GM23248 (cell line): ENCODE data around the gene CHGA. TPM values are rescaled to one million over a fixed set of nuclear protein-coding genes. Genes with fewer than 3 reads are reported as not detected.

ENCODE experiments used
- DNase-seq: peaks from one replicate; pipeline ENCODE4 v3.0.0-alpha.2; 2015
- H2AFZ ChIP-seq: fragments of 200-600 bp; sonication (generic); 2 replicates; pipeline ENCODE4 v1.6.1; 2016; ENCODE audit warnings: antibody characterized with exemption
- H3F3A ChIP-seq: fragments of 200-600 bp; sonication (generic); 2 replicates; pipeline ENCODE4 v1.6.1; 2016; ENCODE audit warnings: mild to moderate bottlenecking, antibody characterized with exemption, mixed run types; ENCODE audit not compliant: insufficient read depth
- H3K27ac ChIP-seq: fragments of 200-600 bp; sonication (generic); 2 replicates; pipeline ENCODE4 v1.5.1; 2016; ENCODE audit warnings: mild to moderate bottlenecking
- H3K27me3 ChIP-seq: fragments of 200-600 bp; sonication (generic); replicated peaks from 2 replicates; pipeline ENCODE4 v1.6.1; 2016; ENCODE audit warnings: mild to moderate bottlenecking; ENCODE audit not compliant: insufficient read depth
- H3K36me3 ChIP-seq: fragments of 200-600 bp; sonication (generic); 2 replicates; pipeline ENCODE4 v1.6.1; 2016; ENCODE audit warnings: low read depth, mild to moderate bottlenecking
- H3K4me1 ChIP-seq: fragments of 200-600 bp; sonication (generic); 2 replicates; pipeline ENCODE4 v1.6.1; 2016; ENCODE audit warnings: mild to moderate bottlenecking; ENCODE audit not compliant: insufficient read depth
- H3K4me2 ChIP-seq: fragments of 200-600 bp; sonication (generic); one replicate; pipeline ENCODE4 v1.6.1; 2016; ENCODE audit warnings: mild to moderate bottlenecking; ENCODE audit not compliant: unreplicated experiment
- H3K4me3 ChIP-seq: fragments of 200-600 bp; sonication (generic); 2 replicates; pipeline ENCODE4 v1.5.1; 2016; ENCODE audit warnings: mild to moderate bottlenecking
- H3K79me2 ChIP-seq: fragments of 200-600 bp; sonication (generic); 2 replicates; pipeline ENCODE4 v1.6.1; 2016; ENCODE audit warnings: mild to moderate bottlenecking; ENCODE audit not compliant: insufficient read depth
- H3K9ac ChIP-seq: fragments of 200-600 bp; sonication (generic); 2 replicates; pipeline ENCODE4 v1.6.1; 2016; ENCODE audit warnings: mild to moderate bottlenecking
- H3K9me2 ChIP-seq: fragments of 200-600 bp; sonication (generic); 2 replicates; pipeline ENCODE4 v1.6.1; 2016; ENCODE audit warnings: mixed run types, mild to moderate bottlenecking, moderate library complexity; ENCODE audit not compliant: insufficient read depth
- H3K9me3 ChIP-seq: fragments of 200-600 bp; sonication (generic); one replicate; pipeline ENCODE4 v1.6.1; 2017; ENCODE audit warnings: low read depth
- H4K20me1 ChIP-seq: fragments of 200-600 bp; sonication (generic); 2 replicates; pipeline ENCODE4 v1.6.0; 2016; ENCODE audit not compliant: insufficient read depth
- EZH2 ChIP-seq: fragments of 200-600 bp; sonication (generic); IDR thresholded peaks from 2 replicates; pipeline ENCODE4 v1.6.1; 2018; ENCODE audit warnings: antibody characterized with exemption, mild to moderate bottlenecking; ENCODE audit not compliant: insufficient read depth, poor library complexity, severe bottlenecking
- EZH2phosphoT487 ChIP-seq: fragments of 200-600 bp; sonication (generic); IDR thresholded peaks from 2 replicates; pipeline ENCODE4 v1.6.1; 2018; ENCODE audit warnings: antibody characterized with exemption, moderate library complexity, mild to moderate bottlenecking, low read depth; ENCODE audit not compliant: insufficient read depth
- WGBS, 2 experiments: methylation state at CpG; one replicate each; pipeline ENCODE4 v1.1.6; 2015 to 2017; ENCODE audit warnings: low lambda C conversion rate in 2 of 2, low coverage in 1 of 2; ENCODE audit errors: missing lambda C conversion rate in 2 of 2; 5-methylcytosine and 5-hydroxymethylcytosine counted together
- in situ Hi-C: fragments of 300-500 bp; cut with MboI; formaldehyde crosslinking; loops from 2 replicates; pipeline ENCODE4 v1.15.0; 2020
- polyA plus RNA-seq: library from polyadenylated mRNA; unstranded; fragments of >200 nt; fragmentation: Nextera tagmentation; extraction: Ambion mirVana; gene quantifications from 2 replicates; pipeline ENCODE4 v1.2.1, GENCODE V29; 2016
- total RNA-seq: library from RNA; depleted of rRNA; stranded (reverse); fragments of >200 nt; shearing (Covaris generic); gene quantifications from 2 replicates; pipeline ENCODE4 v1.2.3, GENCODE V29; 2014

CHGA gene
- total and polyA plus RNA-seq, 2 experiments from 2014 or later, result not detected

- 24 to 33% methylated on average over 4 to 9 of the region's 9 CpGs for WGBS, 2 experiments
- in situ Hi-C loops, result no loop called here
- Histone ChIP-seq H3K9me3 (no peaks in the 10 kb centered on the region), H3K4me2 (no peak overlapping the region), H3K27ac (no peak overlapping the region), H3K79me2 (no peaks in the 10 kb centered on the region), H3K36me3 (no peaks in the 10 kb centered on the region), H3K9ac (no peak overlapping the region), H3F3A (no peaks in the 10 kb centered on the region), H3K9me2 (no peaks in the 10 kb centered on the region), H2AFZ (no peak overlapping the region), H3K4me3 (no peak overlapping the region), H4K20me1 (no peaks in the 10 kb centered on the region), H3K27me3 (peaks cover 19% of the 10 kb centered on the region), H3K4me1 (no peaks in the 10 kb centered on the region)
- DNase-seq, result no peak
- TF ChIP-seq EZH2phosphoT487 (no peak), EZH2 (no peak)
Observed at GRCh38 chr14:92898566-92899131, 24.3 kb upstream of the CHGA start.

- Histone ChIP-seq H3K27me3 (peaks cover 38% of the 10 kb centered on the region), H3F3A (no peaks in the 10 kb centered on the region), H3K27ac (no peak overlapping the region), H3K9me2 (no peaks in the 10 kb centered on the region), H3K79me2 (no peaks in the 10 kb centered on the region), H3K4me3 (no peak overlapping the region), H3K36me3 (no peaks in the 10 kb centered on the region), H2AFZ (no peak overlapping the region), H3K9me3 (no peaks in the 10 kb centered on the region), H3K4me2 (no peak overlapping the region), H3K9ac (no peak overlapping the region), H4K20me1 (no peaks in the 10 kb centered on the region), H3K4me1 (no peaks in the 10 kb centered on the region)
- 60 to 74% methylated on average over 2 of the region's 2 CpGs for WGBS, 2 experiments
- DNase-seq, result no peak
- TF ChIP-seq EZH2 (no peak), EZH2phosphoT487 (no peak)
- in situ Hi-C loops, result no loop called here
Observed at GRCh38 chr14:92900660-92901059, 22.3 kb upstream of the CHGA start.

- no peaks in the 10 kb centered on the region for H3K4me1 ChIP-seq
- H3K4me3 ChIP-seq, result no peak overlapping the region
- H2AFZ ChIP-seq, result no peak overlapping the region
- WGBS, 2 experiments, result 48% methylated on average over 6 of the region's 6 CpGs
- H3K79me2 ChIP-seq, result no peaks in the 10 kb centered on the region
- DNase-seq, result no peak
- no peak overlapping the region for H3K4me2 ChIP-seq
- H3K9ac ChIP-seq, result no peak overlapping the region
- H3K9me2 ChIP-seq, result no peaks in the 10 kb centered on the region
- H3F3A ChIP-seq, result no peaks in the 10 kb centered on the region
- H3K27me3 ChIP-seq, result peaks cover 39% of the 10 kb centered on the region
- H3K9me3 ChIP-seq, result no peaks in the 10 kb centered on the region
- no peaks in the 10 kb centered on the region for H3K36me3 ChIP-seq
- H4K20me1 ChIP-seq, result no peaks in the 10 kb centered on the region
- TF ChIP-seq EZH2phosphoT487 (no peak), EZH2 (no peak)
- in situ Hi-C loops, result no loop called here
- no peak overlapping the region for H3K27ac ChIP-seq
Observed at GRCh38 chr14:92902191-92902590, 20.8 kb upstream of the CHGA start.

- no peaks in the 10 kb centered on the region for H3F3A ChIP-seq
- H3K4me2 ChIP-seq, result no peak overlapping the region
- DNase-seq, result no peak
- no peak overlapping the region for H3K27ac ChIP-seq
- no peaks in the 10 kb centered on the region for H3K4me1 ChIP-seq
- 15 to 18% methylated on average over 17 of the region's 17 CpGs for WGBS, 2 experiments
- no peaks in the 10 kb centered on the region for H3K79me2 ChIP-seq
- no peak overlapping the region for H3K4me3 ChIP-seq
- H2AFZ ChIP-seq, result no peak overlapping the region
- H3K27me3 ChIP-seq, result peaks cover 39% of the 10 kb centered on the region
- no peak overlapping the region for H3K9ac ChIP-seq
- TF ChIP-seq EZH2phosphoT487, result no peak
- TF ChIP-seq EZH2, result no peak
- no peaks in the 10 kb centered on the region for H4K20me1 ChIP-seq
- H3K36me3 ChIP-seq, result no peaks in the 10 kb centered on the region
- H3K9me3 ChIP-seq, result no peaks in the 10 kb centered on the region
- in situ Hi-C loops, result no loop called here
- H3K9me2 ChIP-seq, result no peaks in the 10 kb centered on the region
Observed at GRCh38 chr14:92902726-92903125, 20.2 kb upstream of the CHGA start.

- no peak overlapping the region for H3K27ac ChIP-seq
- H3K9me2 ChIP-seq, result no peaks in the 10 kb centered on the region
- H3K4me3 ChIP-seq, result no peak overlapping the region
- no peak overlapping the region for H2AFZ ChIP-seq
- no peak for DNase-seq
- H3K79me2 ChIP-seq, result no peaks in the 10 kb centered on the region
- in situ Hi-C loops, result no loop called here
- WGBS, 2 experiments, result 49 to 52% methylated on average over 6 of the region's 6 CpGs
- no peaks in the 10 kb centered on the region for H3K36me3 ChIP-seq
- no peaks in the 10 kb centered on the region for H3F3A ChIP-seq
- no peaks in the 10 kb centered on the region for H3K9me3 ChIP-seq
- TF ChIP-seq EZH2phosphoT487 (no peak), EZH2 (no peak)
- H4K20me1 ChIP-seq, result no peaks in the 10 kb centered on the region
- no peaks in the 10 kb centered on the region for H3K4me1 ChIP-seq
- peaks cover 39% of the 10 kb centered on the region for H3K27me3 ChIP-seq
- H3K9ac ChIP-seq, result no peak overlapping the region
- H3K4me2 ChIP-seq, result no peak overlapping the region
Observed at GRCh38 chr14:92903359-92903758, 19.6 kb upstream of the CHGA start.
